MV-4-11 (cell line): ENCODE results near the gene NAPB.

Experiments used
- DNase-seq: peaks from one replicate; lab custom pipeline; 2025; lab: John Stamatoyannopoulos, UW

Gene NAPB

GRCh38 chr20:23437126-23437899 is 16.0 kb upstream of the NAPB start:
- DNase-seq, result no peak

- DNase-seq, result no peak
Measured at GRCh38 chr20:23436681-23437080, 15.4 kb upstream of the NAPB start.

GRCh38 chr20:23435626-23436539 is 14.6 kb upstream of the NAPB start:
- no peak for DNase-seq

GRCh38 chr20:23434521-23435313 is 13.4 kb upstream of the NAPB start:
- no peak for DNase-seq

- no peak for DNase-seq
Measured at GRCh38 chr20:23433628-23434027, 12.3 kb upstream of the NAPB start.

GRCh38 chr20:23425129-23425528 is 3.8 kb upstream of the NAPB start:
- DNase-seq, result no peak

GRCh38 chr20:23419995-23420901 is 1.0 kb downstream of the NAPB start:
- DNase-seq, result peak; percentile 31

GRCh38 chr20:23419657-23419994 is 1.7 kb downstream of the NAPB start:
- DNase-seq, result no peak

- DNase-seq, result no peak
Measured at GRCh38 chr20:23417861-23418260, 3.4 kb downstream of the NAPB start.

- DNase-seq, result no peak
Measured at GRCh38 chr20:23415959-23416583, 5.2 kb downstream of the NAPB start.

- DNase-seq, result no peak
Measured at GRCh38 chr20:23415555-23415954, 5.7 kb downstream of the NAPB start.

- DNase-seq, result no peak
Measured at GRCh38 chr20:23414526-23415188, 6.6 kb downstream of the NAPB start.

- DNase-seq, result no peak
Measured at GRCh38 chr20:23413862-23414422, 7.3 kb downstream of the NAPB start.

- no peak for DNase-seq
Measured at GRCh38 chr20:23412026-23412425, 9.3 kb downstream of the NAPB start.

- no peak for DNase-seq
Measured at GRCh38 chr20:23410916-23411695, 10.2 kb downstream of the NAPB start.

- no peak for DNase-seq
Measured at GRCh38 chr20:23409800-23410199, 11.5 kb downstream of the NAPB start.

GRCh38 chr20:23408957-23409356 is 12.3 kb downstream of the NAPB start:
- DNase-seq, result no peak

GRCh38 chr20:23407781-23408464 is 13.4 kb downstream of the NAPB start:
- DNase-seq, result no peak

- DNase-seq, result no peak
Measured at GRCh38 chr20:23406880-23407279, 14.4 kb downstream of the NAPB start.
